Natural killer cell treated with Interleukin-12 subunit alpha and Interleukin-12 subunit beta and Interleukin-15 and Interleukin-18, amount 100 ng/mL, for 72 hours (primary cell): ENCODE measurements around the gene CCK. TPM values are rescaled to one million over a fixed set of nuclear protein-coding genes. Genes with fewer than 3 reads are reported as not detected.

ENCODE experiments used
- ATAC-seq, 2 donors: fragments of 150-1000 bp; cut with Tn5 transposase in 1 of 2; sonication (Bioruptor Pico), chemical (Tn5 transposase) in 1 of 2; 2 replicates each; pipeline ENCODE4 v1.10.0; 2021
- DNase-seq: peaks from one replicate; pipeline ENCODE4 v3.0.0; 2022; ENCODE audit warnings: low spot score
- H3K27ac Mint-ChIP-seq, 2 donors: 1 replicate in 1 of 2; 2 replicates in 1 of 2; pipeline ENCODE4 v1.8.0; 2022; ENCODE audit warnings: mixed read lengths in 2 of 2, mild to moderate bottlenecking in 1 of 2, moderate library complexity in 1 of 2
- H3K27me3 Mint-ChIP-seq, 2 donors: 1 replicate in 1 of 2; 2 replicates in 1 of 2; pipeline ENCODE4 v1.8.0; 2022; ENCODE audit warnings: mixed read lengths in 2 of 2
- H3K36me3 Mint-ChIP-seq: one replicate; pipeline ENCODE4 v1.8.0; 2022; ENCODE audit warnings: mixed read lengths
- H3K4me1 Mint-ChIP-seq, 2 donors: 1 replicate in 1 of 2; 2 replicates in 1 of 2; pipeline ENCODE4 v1.8.0; 2022; ENCODE audit warnings: low read depth in 2 of 2, mixed read lengths in 2 of 2, mild to moderate bottlenecking in 1 of 2
- H3K4me3 Mint-ChIP-seq: one replicate; pipeline ENCODE4 v1.8.0; 2022; ENCODE audit warnings: mixed read lengths
- H3K9me3 Mint-ChIP-seq: 2 replicates; pipeline ENCODE4 v1.8.0; 2022; ENCODE audit warnings: mixed read lengths
- total RNA-seq, 2 donors: library from RNA; stranded (reverse); gene quantifications; one replicate each; pipeline ENCODE4 v1.2.3, GENCODE V29; 2022

The CCK gene
- total RNA-seq, 2 donors from 2014 or later = not detected

DNA sequence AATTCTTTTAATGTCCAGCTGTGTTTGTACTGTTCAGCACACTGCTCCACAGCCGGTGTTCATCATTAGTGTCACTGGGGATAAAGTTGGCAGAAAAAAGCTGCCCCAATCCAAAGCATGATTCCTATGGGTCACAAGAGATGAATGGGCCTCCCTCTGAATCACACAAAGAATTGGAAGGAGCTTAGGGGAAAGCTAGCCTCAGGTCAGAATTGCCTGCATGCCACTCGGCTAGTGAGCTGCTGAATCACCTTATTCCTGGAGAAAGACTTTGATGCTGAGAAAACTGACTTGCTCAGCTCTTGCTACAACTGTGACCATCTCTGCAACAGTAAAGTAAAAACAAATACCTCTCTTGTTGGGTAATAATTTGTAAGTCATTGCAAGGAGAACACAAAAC lies 3.5 kb downstream of the CCK start:
- H3K27ac Mint-ChIP-seq = no peak overlapping the region

DNA sequence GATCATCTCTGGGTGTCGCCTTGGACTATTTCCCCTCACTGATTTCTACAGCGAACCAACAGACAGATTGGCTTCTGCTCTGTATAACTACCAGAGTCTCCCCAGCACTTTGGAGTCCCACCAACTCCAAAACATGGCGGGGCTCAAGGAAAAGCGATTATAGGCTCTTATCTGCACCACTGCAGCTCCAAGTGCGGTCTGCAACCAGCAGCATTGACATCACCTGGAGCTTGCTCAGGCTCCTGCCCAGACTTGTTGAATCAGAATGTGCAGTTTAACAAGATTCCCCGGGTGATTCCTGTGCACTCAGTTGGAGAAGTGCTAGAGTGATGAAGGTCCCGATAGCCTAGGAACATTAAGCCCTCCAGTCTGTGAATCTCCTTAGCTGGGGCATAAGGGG lies 9.0 kb downstream of the CCK start:
- Mint-ChIP-seq H3K4me1 (no peaks in the 10 kb centered on the region), H3K9me3 (no peaks in the 10 kb centered on the region), H3K36me3 (no peaks in the 10 kb centered on the region), H3K27ac (no peak overlapping the region), H3K4me3 (no peak overlapping the region), H3K27me3 (peaks cover 18 to 24% of the 10 kb centered on the region in 2 donors)
- DNase-seq (no peak), ATAC-seq (peak in 1 of 2 donors; percentile 5)

More for the DNA sequence above, 3.5 kb downstream of the CCK start:
- Mint-ChIP-seq H3K36me3 (no peaks in the 10 kb centered on the region), H3K4me1 (no peaks in the 10 kb centered on the region), H3K4me3 (no peak overlapping the region), H3K9me3 (no peaks in the 10 kb centered on the region), H3K27me3 (peaks cover 36% of the 10 kb centered on the region in 2 donors)
- DNase-seq = no peak
- ATAC-seq = no peak

- Mint-ChIP-seq H3K27ac (no peak overlapping the region), H3K4me3 (no peak overlapping the region), H3K4me1 (no peaks in the 10 kb centered on the region), H3K9me3 (no peaks in the 10 kb centered on the region), H3K27me3 (peaks cover 23 to 28% of the 10 kb centered on the region in 2 donors), H3K36me3 (no peaks in the 10 kb centered on the region)
- ATAC-seq (no peak), DNase-seq (no peak)
Observed at GRCh38 chr3:42256135-42256819, 9.7 kb downstream of the CCK start.

- ATAC-seq (no peak), DNase-seq (no peak)
- H3K4me3 Mint-ChIP-seq = no peak overlapping the region
- no peaks in the 10 kb centered on the region for H3K36me3 Mint-ChIP-seq
- H3K27me3 Mint-ChIP-seq = peaks cover 22 to 23% of the 10 kb centered on the region in 2 donors
- no peaks in the 10 kb centered on the region for H3K9me3 Mint-ChIP-seq
- H3K27ac Mint-ChIP-seq = no peak overlapping the region
- H3K4me1 Mint-ChIP-seq = no peaks in the 10 kb centered on the region
Observed at GRCh38 chr3:42254566-42254965, 11.4 kb downstream of the CCK start.

DNA sequence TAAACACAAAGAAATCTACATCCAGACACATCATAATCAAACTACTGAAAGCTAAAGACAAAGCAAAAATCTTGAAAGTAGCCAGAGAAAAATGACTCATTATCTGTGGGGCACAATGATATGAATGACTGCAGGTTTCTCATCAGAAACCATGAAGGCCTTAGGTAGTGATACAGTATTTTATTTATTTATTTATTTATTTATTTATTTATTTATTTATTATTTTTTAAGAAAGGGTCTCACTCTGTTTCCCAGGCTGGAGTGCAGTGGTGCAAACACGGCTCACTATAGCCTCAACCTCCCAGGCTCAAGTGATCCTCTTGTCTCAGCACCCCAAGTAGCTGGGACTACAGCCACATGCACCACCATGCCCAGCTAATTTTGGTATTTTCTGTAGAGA lies 15.2 kb downstream of the CCK start:
- Mint-ChIP-seq H3K4me1 (no peaks in the 10 kb centered on the region), H3K36me3 (no peaks in the 10 kb centered on the region), H3K4me3 (no peak overlapping the region), H3K27me3 (peaks cover 30 to 49% of the 10 kb centered on the region in 2 donors), H3K9me3 (no peaks in the 10 kb centered on the region), H3K27ac (no peak overlapping the region)
- ATAC-seq (no peak), DNase-seq (no peak)

- Mint-ChIP-seq H3K27me3 (peaks cover 28 to 40% of the 10 kb centered on the region in 2 donors), H3K27ac (no peak overlapping the region), H3K4me3 (no peak overlapping the region), H3K4me1 (no peaks in the 10 kb centered on the region), H3K36me3 (no peaks in the 10 kb centered on the region), H3K9me3 (no peaks in the 10 kb centered on the region)
- DNase-seq (no peak), ATAC-seq (peak in 1 of 2 donors; percentile 48)
Observed at GRCh38 chr3:42247576-42248027, 18.4 kb downstream of the CCK start.

DNA sequence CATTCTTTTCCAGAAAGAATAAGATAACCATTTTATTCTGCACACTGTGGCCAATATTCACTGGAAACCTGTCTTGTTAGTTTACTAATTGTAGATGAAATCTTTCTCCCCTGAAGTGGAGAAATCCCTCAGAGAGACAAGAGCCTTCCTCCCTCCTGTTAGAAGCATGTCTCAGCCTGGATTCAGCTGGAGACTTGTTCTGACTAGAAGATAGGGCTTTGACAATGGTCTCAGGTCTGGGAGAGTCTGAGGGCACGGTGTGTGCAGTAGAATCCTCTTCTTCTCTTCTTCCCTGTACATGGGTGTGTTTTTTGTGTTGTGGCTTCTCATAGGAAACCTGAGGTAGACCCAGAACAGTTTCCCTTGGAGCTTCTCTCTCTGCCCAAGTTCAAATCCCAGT lies 19.9 kb downstream of the CCK start:
- DNase-seq = no peak
- no peak overlapping the region for H3K27ac Mint-ChIP-seq

GRCh38 chr3:42236611-42237010 lies 29.4 kb downstream of the CCK start:
- no peaks in the 10 kb centered on the region for H3K9me3 Mint-ChIP-seq
- no peak overlapping the region for H3K4me3 Mint-ChIP-seq
- peaks cover 35 to 41% of the 10 kb centered on the region in 2 donors for H3K27me3 Mint-ChIP-seq
- no peak for DNase-seq
- ATAC-seq = no peak
- peaks cover 10% of the 10 kb centered on the region for H3K36me3 Mint-ChIP-seq
- no peaks in the 10 kb centered on the region for H3K4me1 Mint-ChIP-seq
- H3K27ac Mint-ChIP-seq = no peak overlapping the region

More for the DNA sequence above, 19.9 kb downstream of the CCK start:
- ATAC-seq = no peak
- H3K27me3 Mint-ChIP-seq = peaks cover 26 to 35% of the 10 kb centered on the region in 2 donors
- H3K9me3 Mint-ChIP-seq = no peaks in the 10 kb centered on the region
- no peak overlapping the region for H3K4me3 Mint-ChIP-seq
- H3K4me1 Mint-ChIP-seq = no peaks in the 10 kb centered on the region
- H3K36me3 Mint-ChIP-seq = no peaks in the 10 kb centered on the region

- Mint-ChIP-seq H3K4me3 (no peak overlapping the region), H3K36me3 (peaks cover 10% of the 10 kb centered on the region), H3K27ac (no peak overlapping the region), H3K9me3 (no peaks in the 10 kb centered on the region), H3K27me3 (peaks cover 32 to 41% of the 10 kb centered on the region in 2 donors), H3K4me1 (no peaks in the 10 kb centered on the region)
- ATAC-seq (no peak), DNase-seq (no peak)
Observed at GRCh38 chr3:42235532-42235931, 30.5 kb downstream of the CCK start.

GRCh38 chr3:42230860-42231259 lies 35.1 kb downstream of the CCK start:
- no peak for DNase-seq
- H3K4me1 Mint-ChIP-seq = peaks cover 0 to 9% of the 10 kb centered on the region in 2 donors
- no peaks in the 10 kb centered on the region for H3K9me3 Mint-ChIP-seq
- peaks cover 17 to 20% of the 10 kb centered on the region in 2 donors for H3K27me3 Mint-ChIP-seq
- H3K36me3 Mint-ChIP-seq = peaks cover 4% of the 10 kb centered on the region
- no peak overlapping the region for H3K4me3 Mint-ChIP-seq
- no peak for ATAC-seq
- no peak overlapping the region for H3K27ac Mint-ChIP-seq

DNA sequence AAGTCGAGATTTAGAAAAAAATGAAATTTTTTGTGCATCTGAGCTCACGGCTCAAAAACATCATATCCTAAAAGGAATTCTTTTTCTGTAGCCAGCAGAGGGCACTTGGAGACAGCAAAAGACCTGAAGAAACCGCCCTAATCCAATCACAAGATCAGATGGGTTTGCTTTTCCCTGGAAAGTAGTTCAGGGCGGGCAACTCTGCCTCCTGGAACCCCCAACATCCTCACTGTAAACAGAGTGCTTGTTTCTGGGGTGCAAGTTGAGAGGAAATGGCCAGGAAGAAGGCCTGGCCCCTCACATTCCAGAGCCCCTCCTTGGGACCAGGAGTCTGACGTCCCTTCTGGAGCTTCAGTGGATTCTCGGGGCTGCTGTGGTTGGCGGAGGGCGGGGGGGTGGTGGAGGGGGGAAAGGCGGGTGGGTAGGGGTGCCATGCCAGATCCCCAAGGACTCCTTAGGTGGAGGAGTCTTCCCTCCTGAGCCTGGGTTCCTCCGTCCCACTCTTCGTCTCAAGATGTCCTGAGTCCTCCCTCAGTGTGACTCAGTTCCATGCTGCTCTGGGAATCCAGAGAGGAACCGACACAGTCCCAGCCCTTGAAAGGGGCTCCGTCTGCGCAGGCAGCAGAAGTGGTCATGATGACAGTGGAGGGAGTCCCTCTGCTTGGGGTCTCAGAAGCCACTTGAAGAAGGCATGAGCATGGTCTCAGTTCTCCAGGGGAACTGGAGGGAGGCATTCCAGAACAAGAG lies 35.9 kb downstream of the CCK start:
- Mint-ChIP-seq H3K27me3 (peaks cover 11 to 13% of the 10 kb centered on the region in 2 donors), H3K36me3 (peaks cover 4% of the 10 kb centered on the region), H3K27ac (no peak overlapping the region), H3K9me3 (no peaks in the 10 kb centered on the region), H3K4me1 (peaks cover 0 to 9% of the 10 kb centered on the region in 2 donors), H3K4me3 (no peak overlapping the region)
- DNase-seq (no peak), ATAC-seq (no peak)

DNA sequence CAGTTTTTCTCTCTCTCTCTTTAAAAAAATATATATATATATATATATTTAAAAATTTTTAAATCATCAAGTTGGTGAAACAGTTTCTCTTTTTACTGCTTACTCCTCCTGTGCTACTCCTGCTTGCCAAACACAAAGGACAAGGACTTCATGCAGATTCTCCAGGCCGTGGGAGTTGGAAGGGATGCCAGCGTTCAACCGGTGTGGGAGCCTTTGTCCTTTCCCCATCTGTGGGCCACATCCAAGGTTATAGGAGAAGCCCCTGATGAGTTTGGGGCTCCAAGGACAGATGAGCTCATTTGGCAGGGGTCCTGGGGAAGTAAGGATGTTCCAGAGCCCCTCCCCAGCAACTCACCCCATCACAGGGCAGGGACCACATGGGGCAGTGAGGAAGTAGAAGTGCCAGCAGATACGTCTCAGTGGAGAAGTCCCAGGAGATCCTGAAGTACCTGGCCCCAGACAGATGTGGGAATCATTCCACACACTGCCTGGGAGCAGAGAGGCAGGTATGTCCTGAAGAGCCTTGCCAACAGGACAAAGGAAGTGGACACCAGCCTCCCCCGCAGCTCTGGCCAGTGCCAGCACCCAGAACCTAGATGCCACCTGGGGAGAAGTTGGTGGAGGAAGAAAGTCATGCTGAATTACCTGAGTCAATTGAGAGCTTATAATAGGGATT lies 36.6 kb downstream of the CCK start:
- Mint-ChIP-seq H3K27ac (no peak overlapping the region), H3K4me3 (no peak overlapping the region), H3K9me3 (no peaks in the 10 kb centered on the region), H3K27me3 (peaks cover 5 to 6% of the 10 kb centered on the region in 2 donors), H3K4me1 (peaks cover 0 to 9% of the 10 kb centered on the region in 2 donors), H3K36me3 (peaks cover 5% of the 10 kb centered on the region)
- DNase-seq (no peak), ATAC-seq (no peak)

- Mint-ChIP-seq H3K4me1 (peaks cover 0 to 9% of the 10 kb centered on the region in 2 donors), H3K9me3 (no peaks in the 10 kb centered on the region), H3K36me3 (peaks cover 11% of the 10 kb centered on the region), H3K4me3 (no peak overlapping the region), H3K27me3 (no peaks in the 10 kb centered on the region), H3K27ac (no peak overlapping the region)
- no peak for ATAC-seq
- no peak for DNase-seq
Observed at GRCh38 chr3:42228796-42229195, 37.2 kb downstream of the CCK start.
